ENCODE measurements around the gene PDXK.
"Not testable (repeated sequence)": the region's sequence is repeated elsewhere in the genome, so short reads cannot be mapped to it uniquely, and the experiment has no call there.

Gene PDXK

DNA sequence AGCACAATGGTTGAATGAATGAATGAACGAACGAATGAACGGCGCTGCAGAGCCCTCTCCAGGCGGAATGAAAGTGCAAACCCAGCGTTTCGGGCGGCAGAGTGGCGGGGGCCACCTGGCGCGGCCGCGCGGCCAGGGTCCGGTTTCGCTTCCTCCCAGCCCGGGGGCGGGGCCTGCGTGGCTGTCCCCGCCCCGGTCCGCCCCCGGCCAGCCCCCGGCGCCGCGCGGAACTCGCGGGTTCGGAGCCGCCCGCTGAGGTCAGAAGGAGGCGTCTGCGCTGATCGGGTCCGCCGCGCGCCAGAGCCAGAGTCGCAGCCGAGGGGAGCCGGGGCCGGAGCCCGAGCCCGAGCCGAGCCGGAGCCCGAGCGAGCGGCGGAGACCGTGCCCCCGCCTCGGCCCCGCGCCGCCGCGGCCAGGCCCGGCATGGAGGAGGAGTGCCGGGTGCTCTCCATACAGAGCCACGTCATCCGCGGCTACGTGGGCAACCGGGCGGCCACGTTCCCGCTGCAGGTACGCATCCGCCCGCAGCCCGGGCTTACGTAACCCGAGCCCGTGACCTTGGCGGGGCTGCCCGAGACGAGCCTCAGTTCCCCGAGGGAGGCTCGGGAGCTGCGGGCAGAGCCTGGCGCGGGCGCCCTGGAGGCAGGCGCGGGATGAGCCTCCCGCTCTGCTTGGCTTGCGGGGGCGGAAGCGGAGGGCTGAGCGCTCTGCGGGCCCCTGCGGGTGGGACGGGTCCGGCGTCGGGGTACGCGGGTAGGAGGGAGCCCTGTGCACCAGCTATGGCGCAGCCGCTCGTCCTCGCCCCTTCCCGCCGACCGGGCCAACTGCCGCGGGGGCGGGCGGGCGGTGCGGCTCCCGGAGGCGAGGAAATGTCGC lies at the start of gene PDXK:
PDXK (plus strand) TSS at position 258 of the 876 bp plus-strand sequence; CDS start at position 424, 166 bp downstream.
- peak; percentile 28 for DNase-seq

- no peak for DNase-seq
These were observed 48.9 kb upstream of the PDXK start for GRCh38 chr21:43669828-43670605.

- DNase-seq: no peak
These were observed 43.1 kb upstream of the PDXK start for GRCh38 chr21:43675871-43676270.

DNA sequence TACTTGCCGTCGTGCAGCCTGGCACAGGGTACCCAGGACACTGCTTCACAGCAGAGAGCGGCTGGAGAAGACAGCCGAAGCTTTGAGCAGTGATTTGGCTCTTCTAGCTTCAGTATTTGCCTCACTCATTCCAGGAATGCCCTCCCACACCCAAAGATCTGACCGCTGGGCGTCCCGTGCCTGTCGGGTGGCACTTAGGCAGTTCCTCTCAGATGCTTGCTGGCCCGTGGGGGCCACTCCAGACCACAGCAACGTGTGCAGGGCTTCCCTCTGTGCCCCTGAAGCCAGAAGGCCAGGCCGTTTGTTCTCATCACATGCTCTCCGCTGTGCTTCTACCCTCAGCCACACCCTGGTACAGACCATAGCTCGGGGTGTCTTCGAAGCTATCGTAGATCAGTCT lies 42.5 kb upstream of the PDXK start:
- no peak for DNase-seq

DNA sequence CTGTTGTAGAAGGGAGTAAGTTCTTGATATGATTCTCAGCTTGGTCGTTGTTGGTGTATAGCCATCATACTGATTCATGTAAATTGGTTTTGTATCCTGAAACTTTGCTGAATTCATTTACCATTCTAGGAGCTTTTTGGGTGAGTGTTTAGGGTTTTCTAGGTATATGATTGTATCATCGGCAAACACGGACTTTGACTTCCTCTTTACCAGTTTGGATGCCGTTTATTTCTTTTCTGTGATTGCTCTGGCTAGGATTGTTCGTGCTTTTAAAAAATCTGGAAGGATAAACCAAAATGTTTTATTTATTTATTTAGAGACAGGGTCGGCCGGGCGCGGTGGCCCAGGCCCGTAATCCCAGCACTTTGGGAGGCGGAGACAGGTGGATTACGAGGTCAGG lies 39.0 kb upstream of the PDXK start:
- no peak for DNase-seq

GRCh38 chr21:43680421-43680820 lies 38.5 kb upstream of the PDXK start:
- not testable (repeated sequence) for DNase-seq

- DNase-seq: no peak
These were observed 37.3 kb upstream of the PDXK start for GRCh38 chr21:43681650-43682049.

DNA sequence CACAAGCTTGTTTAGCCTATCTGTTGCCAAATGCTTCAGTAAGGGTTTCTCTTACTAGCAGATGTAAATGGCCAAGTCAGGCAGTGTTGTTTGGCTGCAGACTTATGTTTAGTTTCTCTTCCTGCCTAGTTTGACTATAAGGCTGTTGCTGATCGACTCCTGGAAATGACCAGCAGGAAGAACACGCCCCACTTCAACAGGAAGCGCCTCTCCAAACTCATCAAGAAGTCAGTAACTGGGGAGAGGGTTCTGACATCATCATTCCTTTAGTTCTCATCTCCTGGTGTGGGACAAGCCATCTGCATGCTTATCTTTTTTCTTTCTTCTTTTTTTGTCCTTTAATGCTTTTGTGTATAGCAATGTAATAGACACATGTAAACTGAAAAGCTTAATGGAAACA lies 34.5 kb upstream of the PDXK start:
- no peak for DNase-seq

DNA sequence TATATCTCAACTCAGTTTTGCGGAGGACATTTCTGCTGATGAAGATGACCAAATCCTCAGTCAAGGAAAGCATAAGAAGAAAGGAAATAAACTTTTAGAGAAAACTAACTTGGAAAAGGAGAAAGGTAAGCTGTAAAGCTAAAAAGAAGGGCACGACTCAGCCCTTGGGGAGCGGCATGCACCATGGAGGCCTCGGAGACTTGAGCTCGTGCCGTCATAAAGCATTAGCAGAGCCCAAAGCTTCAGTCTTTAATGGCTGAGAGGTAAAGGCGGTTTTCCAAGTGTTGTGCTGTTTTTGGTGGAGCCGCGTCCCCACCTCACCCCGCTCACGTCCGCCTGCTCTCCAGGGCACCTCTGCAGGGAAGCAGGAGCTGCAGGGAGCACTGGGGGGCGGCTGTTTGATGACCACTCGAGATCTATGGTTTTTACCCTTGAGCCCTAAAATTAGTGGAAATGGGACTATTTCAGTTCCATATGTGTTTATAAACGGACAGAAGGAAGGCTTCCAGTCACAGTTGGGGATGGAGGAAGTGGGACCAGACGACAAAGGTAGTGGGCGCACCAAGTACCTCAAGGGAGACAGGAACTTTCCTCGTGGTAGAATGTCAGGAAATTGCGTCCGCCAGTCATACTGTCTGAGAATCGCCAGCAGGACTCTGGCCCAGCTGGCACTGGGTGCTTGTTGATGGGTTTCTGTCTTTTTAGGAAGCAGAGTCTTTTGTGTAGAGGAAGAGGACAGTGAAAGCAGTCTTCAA lies 31.9 kb upstream of the PDXK start:
- DNase-seq: no peak

DNA sequence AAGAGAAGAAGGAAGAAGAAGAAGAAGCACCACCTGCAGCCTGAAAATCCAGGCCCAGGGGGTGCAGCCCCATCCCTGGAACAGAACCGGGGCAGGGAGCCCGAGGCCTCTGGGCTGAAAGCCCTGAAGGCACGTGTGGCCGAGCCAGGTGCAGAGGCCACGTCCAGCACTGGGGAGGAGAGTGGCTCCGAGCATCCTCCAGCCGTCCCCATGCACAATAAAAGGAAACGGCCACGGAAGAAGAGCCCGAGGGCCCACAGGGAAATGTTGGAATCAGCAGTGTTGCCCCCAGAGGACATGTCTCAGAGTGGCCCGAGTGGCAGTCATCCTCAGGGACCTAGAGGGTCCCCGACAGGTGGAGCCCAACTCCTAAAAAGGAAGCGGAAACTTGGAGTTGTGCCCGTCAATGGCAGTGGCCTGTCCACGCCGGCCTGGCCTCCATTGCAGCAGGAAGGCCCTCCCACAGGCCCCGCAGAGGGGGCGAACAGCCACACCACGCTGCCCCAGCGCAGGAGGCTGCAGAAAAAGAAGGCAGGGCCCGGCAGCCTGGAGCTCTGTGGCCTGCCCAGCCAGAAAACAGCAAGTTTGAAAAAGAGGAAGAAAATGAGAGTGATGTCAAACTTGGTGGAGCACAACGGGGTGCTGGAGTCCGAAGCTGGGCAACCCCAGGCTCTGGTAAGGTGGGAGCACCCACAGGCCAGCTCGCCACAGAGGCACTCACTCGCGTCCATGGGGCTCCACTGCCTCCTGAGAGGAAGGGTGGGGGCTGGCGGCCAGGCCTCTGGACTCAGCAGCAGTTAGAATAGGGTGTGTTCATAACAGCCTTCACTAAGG lies 31.1 kb upstream of the PDXK start:
- DNase-seq: no peak

DNA sequence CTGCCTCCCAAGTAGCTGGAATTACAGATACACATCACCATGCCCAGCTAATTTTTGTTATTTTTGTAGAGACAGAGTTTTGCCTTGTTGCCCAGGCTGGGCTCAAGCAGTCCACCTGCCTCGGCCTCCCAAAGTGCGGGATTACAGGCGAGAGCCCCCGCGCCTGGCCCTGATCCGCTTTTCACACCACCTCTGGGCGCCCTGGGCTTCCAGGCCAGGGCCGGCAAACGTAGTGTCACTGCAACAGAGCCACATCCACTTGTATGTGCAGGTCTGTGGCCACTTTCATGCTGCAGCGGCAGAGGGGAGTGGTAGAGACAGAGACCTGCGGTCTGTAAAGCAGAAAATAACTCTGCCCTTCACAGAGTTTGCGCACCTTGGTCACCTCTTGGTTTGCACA lies 30.0 kb upstream of the PDXK start:
- no peak for DNase-seq

DNA sequence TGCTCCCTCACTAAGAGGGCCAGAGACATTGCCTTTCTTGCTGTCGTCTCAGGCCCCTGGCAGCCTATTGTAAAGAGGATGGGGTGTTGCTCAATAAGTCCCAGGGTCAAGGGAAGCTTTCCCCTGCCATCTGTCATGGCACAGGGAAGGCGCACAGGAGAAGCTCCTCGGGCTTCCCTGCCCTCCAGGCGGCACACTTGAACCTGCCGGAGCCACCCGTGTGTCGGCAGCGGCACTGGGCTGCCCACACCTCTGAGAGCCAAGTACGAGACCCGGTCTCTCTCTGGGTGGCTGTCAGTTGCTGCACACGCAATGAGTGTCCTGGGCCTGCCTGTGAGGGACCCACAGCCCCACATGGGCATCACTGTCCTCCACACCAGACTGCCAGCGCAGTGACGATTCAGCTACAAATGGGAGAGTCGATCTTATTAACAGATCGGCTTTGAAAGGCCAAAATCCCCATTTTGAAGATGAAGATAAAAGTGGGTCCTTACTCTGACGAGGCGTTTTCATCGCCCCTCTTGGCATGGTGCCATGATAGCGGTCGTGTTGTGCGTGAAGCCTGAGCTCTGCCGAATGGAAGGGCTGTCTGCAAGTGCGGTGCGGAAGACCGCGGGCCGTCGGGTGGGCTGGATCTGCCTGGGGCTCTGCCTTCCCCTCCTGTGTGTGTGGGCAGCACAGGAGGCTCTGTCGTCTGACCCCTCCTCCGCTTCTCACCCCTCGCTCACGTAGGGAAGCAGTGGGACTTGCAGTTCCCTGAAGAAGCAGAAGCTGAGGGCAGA lies 29.2 kb upstream of the PDXK start:
- no peak for DNase-seq

DNA sequence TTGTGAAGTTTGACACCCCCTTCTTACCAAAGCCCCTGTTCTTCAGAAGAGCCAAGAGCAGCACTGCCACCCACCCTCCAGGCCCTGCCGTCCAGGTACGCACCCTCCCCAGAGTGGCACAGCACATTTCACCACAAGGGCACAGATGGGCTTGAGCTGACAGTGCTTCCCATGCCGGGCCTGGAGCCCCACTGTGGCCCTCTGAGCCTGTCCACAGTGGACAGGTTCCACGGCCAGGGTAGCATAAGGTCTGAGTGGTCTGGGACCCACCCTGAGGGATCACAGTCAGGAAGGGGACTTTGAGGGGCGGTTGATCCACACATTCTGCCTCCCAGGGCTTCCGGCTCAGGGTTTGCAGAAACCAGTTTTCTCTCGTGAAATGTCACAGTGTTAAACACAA lies 28.6 kb upstream of the PDXK start:
- DNase-seq: no peak

DNA sequence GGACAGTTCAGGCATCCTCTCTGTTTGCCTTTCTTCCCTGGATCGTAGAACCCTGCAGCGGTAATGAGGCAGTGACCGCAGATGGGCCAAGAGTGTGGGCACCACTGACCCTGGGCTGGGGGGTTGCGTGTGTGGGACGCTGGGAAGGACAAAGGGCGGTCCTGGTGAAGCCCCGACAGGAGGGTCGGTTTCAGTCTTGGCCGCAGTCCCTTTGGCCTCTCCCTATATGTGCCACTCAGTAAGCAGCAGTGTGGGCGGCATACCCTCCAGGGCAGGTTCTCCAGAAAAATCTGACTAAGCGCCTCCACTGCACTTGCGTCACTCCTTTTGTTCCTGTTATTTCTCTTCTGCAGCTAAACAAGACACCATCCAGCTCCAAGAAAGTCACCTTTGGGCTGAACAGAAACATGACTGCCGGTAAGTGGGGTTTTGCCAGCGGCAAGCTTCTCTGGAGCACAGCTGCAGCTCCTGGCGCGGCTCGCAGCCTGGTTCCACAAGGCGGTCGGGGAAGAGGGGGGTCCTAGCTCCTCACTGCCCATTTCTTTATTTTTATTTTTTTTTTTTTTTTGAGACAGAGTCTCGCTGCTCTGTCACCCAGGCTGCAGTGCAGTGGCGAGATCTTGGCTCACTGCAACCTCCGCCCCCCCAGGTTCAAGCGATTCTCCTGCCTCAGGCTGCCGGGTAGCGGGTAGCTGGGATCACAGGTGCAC lies 27.7 kb upstream of the PDXK start:
- DNase-seq: no peak

- DNase-seq: no peak
These were observed 27.1 kb upstream of the PDXK start for GRCh38 chr21:43691801-43692200.

DNA sequence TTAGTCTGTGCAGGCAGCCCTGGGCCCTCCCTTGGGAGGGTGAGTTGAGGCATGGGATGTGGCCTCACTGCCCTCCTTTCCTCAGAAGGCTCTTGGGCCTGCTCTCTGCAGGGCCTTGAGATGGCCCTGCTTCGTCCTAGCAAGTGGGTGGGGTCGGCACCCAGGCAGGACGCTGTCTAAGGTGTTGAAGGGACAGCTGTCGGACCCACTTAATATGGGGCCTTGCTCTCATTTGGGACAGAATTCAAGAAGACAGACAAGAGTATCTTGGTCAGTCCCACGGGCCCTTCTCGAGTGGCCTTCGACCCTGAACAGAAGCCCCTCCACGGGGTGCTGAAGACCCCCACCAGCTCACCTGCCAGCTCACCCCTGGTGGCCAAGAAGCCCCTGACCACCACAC lies 26.0 kb upstream of the PDXK start:
- no peak for DNase-seq

- DNase-seq: no peak
These were observed 24.9 kb upstream of the PDXK start for GRCh38 chr21:43693981-43694380.

DNA sequence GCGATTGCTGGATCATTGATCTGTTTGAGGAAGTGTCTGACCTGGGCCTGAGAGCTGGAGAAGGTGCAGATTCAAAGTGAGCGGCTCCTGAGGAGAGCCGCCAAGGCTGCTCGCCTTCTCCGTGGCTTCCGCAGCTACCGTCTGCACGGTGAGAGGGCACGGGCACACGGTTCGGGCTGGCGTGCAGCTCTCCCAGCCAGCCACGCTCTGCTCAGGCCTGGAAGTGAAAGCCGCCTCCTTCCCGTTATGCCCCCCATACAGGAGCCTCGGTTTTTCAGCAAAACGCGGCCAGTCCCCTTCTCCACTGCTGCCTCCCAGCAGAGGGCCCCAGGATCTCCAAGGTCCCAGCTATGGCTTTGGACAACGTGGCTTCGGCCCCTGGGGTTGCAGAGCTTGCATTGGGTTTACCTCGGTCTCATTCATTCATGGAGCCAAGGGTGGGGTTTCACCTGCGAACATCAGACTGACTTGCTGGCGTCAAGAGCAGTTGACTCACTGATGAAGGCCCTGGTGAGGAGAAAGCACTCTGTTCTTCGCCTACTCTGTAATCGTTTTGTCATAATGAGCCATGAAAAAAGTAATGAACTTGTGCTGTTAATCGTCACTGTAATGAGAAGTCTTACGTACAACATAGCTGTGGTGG lies 24.4 kb upstream of the PDXK start:
- no peak for DNase-seq

DNA sequence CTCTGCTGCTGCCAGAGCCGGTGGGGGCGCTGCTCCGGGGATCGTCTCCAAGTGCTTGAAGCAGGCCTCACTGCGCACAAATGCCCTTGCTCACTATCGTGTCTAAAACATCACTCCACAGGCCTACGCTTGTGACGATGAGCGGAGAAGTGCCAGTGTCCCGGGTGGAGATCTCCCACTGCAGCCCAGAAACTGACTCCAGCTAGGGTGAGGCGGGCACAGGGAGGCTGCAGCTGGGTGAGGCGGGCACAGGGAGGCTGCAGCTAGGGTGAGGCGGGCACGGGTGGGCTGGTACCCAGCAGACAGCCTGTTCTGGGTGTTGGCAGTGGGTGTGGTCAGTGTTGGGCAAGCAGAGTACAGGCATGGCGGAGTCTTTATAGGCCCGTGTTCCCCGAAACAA lies 22.7 kb upstream of the PDXK start:
- DNase-seq: no peak

Data from NCI-H748 treated with DMSO at 0.1 percent for 48 hours (cell line).